ENCODE data around the gene COCH. TPM values are rescaled to one million over a fixed set of nuclear protein-coding genes. Genes with fewer than 3 reads are reported as not detected.

COCH gene
- total RNA-seq, 2 donors from 2014 or later = 4.0 to 9.6 TPM

DNA sequence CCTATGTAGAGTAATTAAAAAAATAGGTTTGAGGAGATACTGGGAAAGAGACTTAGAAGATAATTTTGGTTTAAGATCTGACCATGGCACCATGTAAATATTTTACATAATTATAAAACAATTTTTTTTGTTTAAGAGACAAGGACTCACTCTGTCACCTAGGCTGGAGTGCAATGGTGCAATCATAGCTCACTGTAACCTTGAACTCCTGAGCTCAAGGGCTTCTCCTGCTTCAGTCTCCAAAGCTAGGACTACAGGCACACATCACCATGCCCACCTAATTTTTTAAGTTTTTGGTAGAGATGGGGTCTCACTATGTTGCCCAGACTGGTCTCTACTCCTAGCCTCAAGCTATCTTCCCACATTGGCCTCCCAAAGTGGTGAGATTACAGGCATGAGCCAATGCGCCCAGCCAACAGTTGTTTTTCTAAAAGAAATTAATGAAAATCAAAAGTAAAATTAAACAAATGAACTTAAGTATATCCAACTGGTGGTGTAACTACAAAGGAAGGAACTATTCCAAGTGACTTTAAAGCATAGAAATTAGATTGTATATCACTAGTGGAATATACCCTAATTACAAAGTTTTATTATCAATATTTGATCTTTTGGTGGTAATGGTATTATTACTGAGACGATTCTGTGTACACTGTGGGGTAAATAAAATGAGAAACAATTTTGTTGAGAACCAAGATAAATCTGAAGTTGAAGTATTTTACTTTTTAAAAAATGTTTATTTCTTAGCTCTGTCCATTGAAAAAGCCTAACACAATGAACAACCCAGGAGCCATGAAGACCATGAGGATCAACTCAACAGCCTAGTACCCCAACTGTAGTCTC lies 29.1 kb downstream of the COCH start:
- Histone ChIP-seq H3K4me3 (no peak overlapping the region), H3K36me3 (replicated peaks in 1 of 2; ENCODE audit: insufficient read depth in 1 of 2, low read depth in 2 of 2) (peaks cover 0 to 6% of the 10 kb centered on the region in 2 donors)

DNA sequence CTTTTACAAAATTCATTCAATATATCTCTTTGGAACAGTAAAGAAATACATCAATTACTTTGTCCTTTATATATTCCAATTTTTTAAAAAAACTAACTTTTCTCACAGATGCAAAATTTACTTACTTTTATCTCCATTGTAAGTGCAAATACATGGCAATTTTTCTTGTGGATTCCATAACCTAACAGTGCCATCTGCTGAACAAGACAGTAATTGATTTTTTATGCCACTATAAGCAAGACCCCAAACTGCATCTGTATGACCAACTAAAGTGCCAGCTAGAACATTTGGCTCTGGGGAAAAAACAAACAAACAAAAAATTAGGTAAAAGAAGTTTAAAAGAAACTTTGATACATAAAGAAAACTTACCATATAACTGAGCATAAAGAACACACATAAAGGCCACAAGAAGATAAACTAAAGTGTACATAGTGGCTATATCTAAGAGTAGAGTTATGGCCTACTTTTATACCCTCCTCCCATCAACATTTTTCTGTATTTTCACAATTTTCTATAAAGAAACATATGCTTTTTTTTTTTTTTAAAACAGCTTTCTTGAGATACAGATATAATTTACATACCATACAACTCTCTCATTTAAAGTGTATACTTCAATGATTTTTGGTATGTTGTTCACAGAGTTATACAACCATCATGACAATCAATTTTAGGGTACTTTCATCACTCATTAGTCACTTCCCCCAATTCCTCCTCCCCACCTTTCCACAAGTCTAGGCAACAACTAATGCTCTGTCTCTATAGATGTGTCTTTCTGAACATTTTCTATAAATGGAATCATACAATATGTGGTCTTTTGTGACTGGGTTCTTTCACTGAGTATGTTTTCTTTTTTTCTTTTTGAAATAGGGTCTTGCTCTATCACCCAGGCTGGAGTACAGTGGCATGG lies 32.6 kb downstream of the COCH start:
- DNase-seq = no peak
- Histone ChIP-seq H3K9me3 (no peaks in the 10 kb centered on the region), H3K4me3 (no peak overlapping the region), H3K27me3 (no peaks in the 10 kb centered on the region), H3K36me3 (replicated peaks in 1 of 2; ENCODE audit: insufficient read depth in 1 of 2, low read depth in 2 of 2) (peaks cover 0 to 8% of the 10 kb centered on the region in 2 donors), H3K27ac (no peak overlapping the region), H3K4me1 (no peaks in the 10 kb centered on the region)
- no peak for ATAC-seq
- TF ChIP-seq, protein P1, sequence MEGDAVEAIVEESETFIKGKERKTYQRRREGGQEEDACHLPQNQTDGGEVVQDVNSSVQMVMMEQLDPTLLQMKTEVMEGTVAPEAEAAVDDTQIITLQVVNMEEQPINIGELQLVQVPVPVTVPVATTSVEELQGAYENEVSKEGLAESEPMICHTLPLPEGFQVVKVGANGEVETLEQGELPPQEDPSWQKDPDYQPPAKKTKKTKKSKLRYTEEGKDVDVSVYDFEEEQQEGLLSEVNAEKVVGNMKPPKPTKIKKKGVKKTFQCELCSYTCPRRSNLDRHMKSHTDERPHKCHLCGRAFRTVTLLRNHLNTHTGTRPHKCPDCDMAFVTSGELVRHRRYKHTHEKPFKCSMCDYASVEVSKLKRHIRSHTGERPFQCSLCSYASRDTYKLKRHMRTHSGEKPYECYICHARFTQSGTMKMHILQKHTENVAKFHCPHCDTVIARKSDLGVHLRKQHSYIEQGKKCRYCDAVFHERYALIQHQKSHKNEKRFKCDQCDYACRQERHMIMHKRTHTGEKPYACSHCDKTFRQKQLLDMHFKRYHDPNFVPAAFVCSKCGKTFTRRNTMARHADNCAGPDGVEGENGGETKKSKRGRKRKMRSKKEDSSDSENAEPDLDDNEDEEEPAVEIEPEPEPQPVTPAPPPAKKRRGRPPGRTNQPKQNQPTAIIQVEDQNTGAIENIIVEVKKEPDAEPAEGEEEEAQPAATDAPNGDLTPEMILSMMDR (IDR thresholded peaks at IDR 0.05) = peak in 6 of 7 experiments; percentile 6 to 42 (median 36)
- no peak for TF ChIP-seq POLR2A (IDR thresholded peaks at IDR 0.05)
- intact Hi-C loops (cut with DNase I) = no loop called here

More for the DNA sequence above, 29.1 kb downstream of the COCH start:
- DNase-seq (no peak), ATAC-seq (no peak)
- no peaks in the 10 kb centered on the region for H3K27me3 ChIP-seq
- intact Hi-C loops (cut with DNase I) = no loop called here
- H3K9me3 ChIP-seq = no peaks in the 10 kb centered on the region
- H3K27ac ChIP-seq = no peak overlapping the region
- WGBS, 2 donors = 86 to 87% methylated on average over 2 of the region's 2 CpGs
- H3K4me1 ChIP-seq = no peaks in the 10 kb centered on the region
- no peak for TF ChIP-seq POLR2A (IDR thresholded peaks at IDR 0.05)

DNA sequence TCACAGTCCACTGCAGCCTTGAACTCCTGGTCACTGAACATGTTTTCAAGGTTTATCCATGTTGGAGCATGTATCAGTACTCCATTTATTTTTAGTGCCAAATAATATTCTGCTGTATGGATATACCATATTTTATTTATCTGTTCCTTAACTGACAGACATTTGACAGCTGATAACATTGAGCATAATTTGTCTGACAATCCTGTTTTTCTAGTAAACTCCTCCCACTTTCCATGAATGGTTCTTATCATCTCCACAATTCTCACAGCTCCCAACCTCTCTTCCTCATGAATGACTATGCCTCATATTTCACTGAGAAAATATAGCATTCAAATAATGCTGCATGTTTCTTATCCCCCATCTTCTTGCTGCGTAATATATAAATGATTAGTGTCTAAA lies 33.3 kb downstream of the COCH start:
- intact Hi-C loops (cut with DNase I) = no loop called here
- Histone ChIP-seq H3K27ac (no peak overlapping the region), H3K4me1 (no peaks in the 10 kb centered on the region), H3K9me3 (no peaks in the 10 kb centered on the region), H3K4me3 (no peak overlapping the region), H3K27me3 (no peaks in the 10 kb centered on the region), H3K36me3 (replicated peaks in 1 of 2; ENCODE audit: insufficient read depth in 1 of 2, low read depth in 2 of 2) (peaks cover 0 to 8% of the 10 kb centered on the region in 2 donors)
- no peak for ATAC-seq
- WGBS, 2 donors = 93 to 97% methylated on average over 1 of the region's 1 CpG
- DNase-seq = no peak
- no peak for TF ChIP-seq POLR2A (IDR thresholded peaks at IDR 0.05)
- TF ChIP-seq, protein P1 (IDR thresholded peaks at IDR 0.05) = no peak

DNA sequence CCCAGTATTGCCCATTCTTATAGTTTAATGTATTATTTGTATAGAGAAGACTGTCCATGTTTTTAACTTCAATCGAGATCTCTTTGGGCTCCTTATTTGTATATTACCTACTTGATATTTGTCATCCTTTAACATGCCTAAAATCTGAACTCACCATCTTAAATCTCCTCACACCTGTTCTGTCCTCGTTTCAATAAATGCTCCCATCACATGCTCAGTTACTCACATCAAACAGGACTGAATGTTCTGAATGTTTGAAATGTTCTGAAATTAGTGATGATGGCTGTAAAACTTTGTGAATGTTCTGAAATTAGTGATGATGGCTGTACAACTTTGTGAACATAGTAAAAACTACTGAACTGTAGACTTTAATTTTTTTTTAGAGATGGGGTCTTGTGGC lies 34.5 kb downstream of the COCH start:
- Histone ChIP-seq H3K27ac (no peak overlapping the region), H3K27me3 (no peaks in the 10 kb centered on the region), H3K4me3 (no peak overlapping the region), H3K9me3 (no peaks in the 10 kb centered on the region), H3K4me1 (no peaks in the 10 kb centered on the region), H3K36me3 (replicated peaks in 1 of 2; ENCODE audit: insufficient read depth in 1 of 2, low read depth in 2 of 2) (peaks cover 0 to 8% of the 10 kb centered on the region in 2 donors)
- ATAC-seq (no peak), DNase-seq (no peak)
- WGBS, 2 donors = 59 to 69% methylated on average over 2 of the region's 2 CpGs
- intact Hi-C loops (cut with DNase I) = no loop called here
- no peak for TF ChIP-seq POLR2A (IDR thresholded peaks at IDR 0.05)
- TF ChIP-seq, protein P1 (IDR thresholded peaks at IDR 0.05) = no peak

DNA sequence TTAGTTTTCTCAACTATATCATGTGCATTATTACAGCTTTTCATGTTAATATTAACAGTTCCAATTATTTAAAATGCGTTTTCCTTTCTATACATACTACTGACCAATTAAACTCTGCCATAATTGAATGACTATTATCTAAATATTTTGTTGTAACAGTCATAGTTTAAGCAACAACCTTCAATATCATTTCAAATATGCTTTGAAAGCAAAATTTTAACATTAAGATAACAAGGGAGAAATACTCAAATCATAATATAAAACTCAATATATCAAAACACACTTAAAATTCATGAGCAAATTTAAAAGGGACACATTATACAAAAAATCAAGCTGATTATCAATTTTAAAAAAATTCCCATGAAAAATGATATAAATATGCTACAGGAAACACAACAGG lies 40.5 kb downstream of the COCH start:
- H3K36me3 ChIP-seq (replicated peaks in 1 of 2; ENCODE audit: insufficient read depth in 1 of 2, low read depth in 2 of 2) = peaks cover 0 to 2% of the 10 kb centered on the region in 2 donors
- H3K9me3 ChIP-seq = no peaks in the 10 kb centered on the region
- no peak for DNase-seq
- H3K4me3 ChIP-seq = no peak overlapping the region
- TF ChIP-seq, protein P1 (IDR thresholded peaks at IDR 0.05) = no peak
- no peak for TF ChIP-seq POLR2A (IDR thresholded peaks at IDR 0.05)
- H3K4me1 ChIP-seq = no peaks in the 10 kb centered on the region
- ATAC-seq = no peak
- 86 to 91% methylated on average over 1 of the region's 1 CpG for WGBS, 2 donors
- no peak overlapping the region for H3K27ac ChIP-seq
- H3K27me3 ChIP-seq = no peaks in the 10 kb centered on the region
- intact Hi-C loops (cut with DNase I) = no loop called here

Measured in body of pancreas (tissue), 4 donors.